ENCODE data around the gene CTAG1A.

GRCh38 chrX:154539077-154539476 lies 45.9 kb upstream of the CTAG1A start:
- TF ChIP-seq POLR2A (IDR thresholded peaks at IDR 0.05; ENCODE audit: low read length) (no peak), GATA1 (IDR thresholded peaks at IDR 0.05; ENCODE audit: low read depth, low read length) (no peak)

Measured in erythroblast (primary cell).